CD4-positive, alpha-beta T cell treated with Interleukin-1 beta for 1 hour (primary cell): Measurements from ENCODE around the gene ANXA7.
"Not testable (repeated sequence)": the region's sequence is repeated elsewhere in the genome, so short reads cannot be mapped to it uniquely, and the experiment has no call there.

ENCODE experiments used
- DNase-seq, 2 donors: peaks; one replicate each; pipeline ENCODE4 v3.0.0-alpha.2; 2020 to 2022

ANXA7 gene

GRCh38 chr10:73338801-73339368 is 75.0 kb downstream of the ANXA7 start:
- DNase-seq: no peak

- DNase-seq: no peak
These were observed 80.7 kb downstream of the ANXA7 start for GRCh38 chr10:73333202-73333601.

GRCh38 chr10:73332379-73332778 is 81.5 kb downstream of the ANXA7 start:
- no peak for DNase-seq

- DNase-seq: not testable (repeated sequence)
These were observed 85.3 kb downstream of the ANXA7 start for GRCh38 chr10:73328523-73328922.

- DNase-seq: not testable (repeated sequence)
These were observed 88.6 kb downstream of the ANXA7 start for GRCh38 chr10:73325290-73325689.
